Femur (tissue), 1 donor: ENCODE results near the gene SPATS2.
"Not testable (repeated sequence)": the region's sequence is repeated elsewhere in the genome, so short reads cannot be mapped to it uniquely, and the experiment has no call there.

Experiments
- DNase-seq: peaks from one replicate; pipeline ENCODE4 v3.0.0-alpha.2; 2017

The SPATS2 gene

DNA sequence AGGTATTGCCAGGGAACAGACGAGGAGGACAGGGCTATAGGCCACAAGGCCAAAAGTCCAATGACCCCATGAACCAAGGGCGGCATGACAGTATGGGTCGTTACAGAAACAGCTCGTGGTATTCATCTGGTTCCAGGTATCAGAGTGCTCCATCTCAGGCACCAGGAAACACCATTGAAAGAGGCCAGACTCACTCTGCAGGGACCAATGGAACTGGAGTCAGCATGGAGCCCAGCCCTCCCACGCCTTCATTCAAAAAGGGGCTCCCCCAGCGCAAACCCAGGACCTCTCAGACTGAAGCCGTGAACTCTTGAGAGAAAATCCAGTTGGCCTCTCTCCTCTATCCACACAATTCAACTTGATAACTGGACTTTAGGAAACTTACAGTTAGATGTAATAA, 158.7 kb downstream of the SPATS2 start:
- no peak for DNase-seq

DNA sequence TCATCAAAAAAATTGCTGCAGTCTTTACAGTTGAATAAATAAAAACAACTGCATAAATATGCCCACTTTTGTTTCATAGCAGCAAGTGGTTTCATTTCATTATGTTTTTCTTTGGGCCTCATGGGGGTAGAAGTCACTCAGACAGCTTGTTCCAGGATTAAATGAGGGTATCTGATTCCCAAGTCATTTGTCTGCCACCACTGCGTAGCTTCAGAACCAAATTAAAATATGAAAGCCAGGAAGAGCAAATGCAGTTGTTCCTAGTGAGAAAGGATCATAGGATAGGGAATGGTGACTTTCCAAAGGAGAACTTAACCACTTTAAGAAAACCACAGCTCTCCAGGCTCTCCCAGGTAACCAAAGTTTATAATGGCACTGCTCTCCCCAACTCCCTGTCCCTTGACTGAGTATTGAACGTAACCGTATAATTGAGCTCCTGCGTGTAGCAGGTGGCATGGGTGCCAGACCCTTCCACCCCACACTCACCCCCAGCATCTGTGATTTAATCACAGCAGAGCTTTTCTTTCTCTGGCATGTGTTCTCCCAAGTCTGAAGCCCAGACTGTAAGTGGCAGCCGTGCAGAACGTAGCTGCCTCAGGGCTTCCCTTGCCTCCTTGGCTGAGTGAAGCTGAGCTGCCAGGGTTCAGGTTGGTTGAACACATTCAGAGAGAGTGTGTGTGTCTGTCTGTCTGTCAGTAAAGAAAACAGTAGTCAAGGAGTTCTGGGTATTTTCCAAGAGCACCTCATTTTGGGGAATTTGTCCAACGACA, 160.3 kb downstream of the SPATS2 start:
- no peak for DNase-seq

DNA sequence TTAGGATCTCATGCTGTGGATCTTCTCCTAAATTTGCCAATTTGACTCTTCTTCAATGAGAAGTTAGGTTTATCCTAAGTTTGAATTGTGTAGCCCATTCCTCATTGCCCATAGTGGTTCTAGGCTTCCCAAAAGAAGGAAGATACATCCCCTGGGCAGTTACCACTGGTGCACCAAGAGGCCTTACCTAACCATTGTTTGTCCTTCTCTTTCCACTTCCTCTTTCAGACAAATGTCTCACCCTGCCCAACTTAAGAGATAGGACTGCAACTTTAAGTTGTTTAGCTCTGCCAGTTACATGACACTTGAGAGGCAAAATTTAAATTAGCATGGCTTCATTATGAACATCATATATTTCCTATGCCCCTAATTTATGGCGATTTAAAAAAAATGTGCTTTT, 162.2 kb downstream of the SPATS2 start:
- no peak for DNase-seq

DNA sequence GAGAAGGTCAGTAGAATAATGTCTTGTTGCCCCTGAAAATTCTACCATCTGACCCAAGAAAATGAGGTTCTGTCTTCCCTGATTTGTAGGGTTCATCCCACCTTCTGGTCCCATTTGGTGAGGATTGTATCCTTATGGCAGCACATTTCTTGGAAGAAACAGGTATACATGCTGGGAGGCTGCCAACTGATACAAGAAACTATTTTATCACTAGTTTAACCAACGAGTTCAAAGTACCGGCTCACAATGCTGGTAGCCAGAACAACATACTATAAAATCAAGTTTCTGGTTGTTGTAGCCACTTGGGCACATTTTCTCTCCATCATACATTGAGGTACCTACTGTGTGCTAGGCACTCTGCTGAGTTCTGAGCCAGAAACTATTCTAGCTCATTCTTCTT, 164.5 kb downstream of the SPATS2 start:
- DNase-seq: no peak

DNA sequence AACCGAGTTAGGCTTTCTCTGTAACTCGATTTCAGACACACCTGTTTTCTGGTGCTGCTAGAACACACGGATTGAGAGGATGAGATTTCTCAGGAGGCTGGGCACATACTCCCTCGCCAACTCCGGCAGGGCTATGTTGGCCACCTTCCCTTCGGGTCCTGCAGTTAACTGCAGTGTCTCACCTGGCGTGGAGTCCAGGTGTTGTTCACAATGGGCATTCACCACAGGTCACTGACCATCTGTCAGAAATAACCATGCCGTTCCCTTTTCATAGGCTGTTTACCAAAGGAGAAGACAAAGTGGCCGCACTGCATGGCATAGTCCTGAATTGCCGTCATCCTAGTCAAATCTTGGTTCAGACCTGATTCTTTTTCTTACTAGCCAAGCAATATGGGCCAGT, 166.1 kb downstream of the SPATS2 start:
- no peak for DNase-seq

DNA sequence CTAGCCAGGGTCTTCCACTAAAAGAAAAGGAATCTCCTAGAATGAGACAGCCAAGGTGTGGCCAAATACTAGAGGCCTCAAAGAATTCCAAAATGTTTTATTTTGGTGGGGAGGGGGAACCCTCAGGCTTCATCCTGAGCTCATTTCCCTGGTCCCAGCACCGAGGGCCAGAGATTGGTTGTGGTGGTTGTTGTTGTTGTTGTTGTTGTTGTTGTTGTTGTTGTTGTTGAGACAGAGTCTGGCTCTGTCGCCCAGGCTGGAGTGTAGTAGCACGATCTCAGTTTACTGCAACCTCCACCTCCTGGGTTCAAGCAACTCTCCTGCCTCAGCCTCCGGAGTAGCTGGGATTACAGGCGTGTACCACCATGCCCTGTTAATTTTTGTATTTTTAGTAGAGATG, 166.9 kb downstream of the SPATS2 start:
- DNase-seq: not testable (repeated sequence)

DNA sequence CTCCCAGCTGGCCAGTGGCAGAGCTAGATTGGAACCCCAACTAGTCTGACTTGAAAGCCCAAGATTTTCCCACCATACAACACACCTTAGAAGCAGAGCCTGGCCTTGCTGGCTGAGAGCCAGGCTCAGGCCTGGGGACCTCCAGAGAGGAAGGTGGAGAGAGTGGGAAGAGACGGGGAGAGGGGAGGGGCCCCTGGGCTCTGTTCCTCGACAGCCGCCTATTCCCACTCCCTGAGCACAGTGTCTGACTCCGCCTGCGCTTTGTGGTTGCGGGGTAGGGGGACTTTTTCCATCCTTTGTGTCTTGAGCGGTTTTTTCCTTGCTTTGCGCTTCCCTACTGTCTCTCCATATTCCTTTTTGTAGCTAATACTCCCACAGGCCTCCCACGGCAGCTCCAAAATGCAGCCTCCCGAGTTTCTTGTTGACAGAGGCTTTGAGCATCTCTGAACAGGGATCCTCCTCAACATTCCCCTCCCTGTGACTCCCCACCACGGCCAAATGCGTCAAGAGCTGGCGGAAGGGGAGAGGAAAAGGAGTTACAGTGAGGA, 167.5 kb downstream of the SPATS2 start:
- DNase-seq: peak; percentile 21

DNA sequence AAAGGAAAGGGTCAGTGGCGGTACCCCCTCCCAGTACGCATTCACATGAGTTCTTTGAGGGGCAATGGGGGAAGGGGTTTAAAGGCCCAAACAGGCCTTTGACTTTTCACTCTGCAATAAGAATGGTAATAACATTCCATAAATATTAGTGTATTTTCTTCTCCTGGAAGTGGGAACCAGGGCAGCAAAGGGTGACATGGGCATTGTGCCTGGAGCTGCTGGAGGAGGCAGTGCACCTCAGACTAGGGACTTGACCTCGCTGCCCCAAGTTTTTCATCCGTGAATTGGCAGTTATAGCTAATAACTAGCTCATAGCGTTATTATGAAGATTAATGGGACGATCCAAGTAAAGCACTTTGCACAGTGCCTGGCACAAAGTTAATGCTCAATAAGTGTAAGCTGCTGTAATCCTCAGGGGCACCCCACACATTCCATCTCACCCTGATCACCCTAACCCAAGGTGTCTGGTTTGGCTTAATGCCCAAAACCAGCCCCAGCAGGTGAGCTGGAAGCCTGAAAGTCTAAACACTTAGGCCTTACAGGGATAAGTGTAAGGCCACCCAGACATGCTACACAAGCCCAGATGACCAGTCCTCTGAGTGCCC, 168.8 kb downstream of the SPATS2 start:
- no peak for DNase-seq

DNA sequence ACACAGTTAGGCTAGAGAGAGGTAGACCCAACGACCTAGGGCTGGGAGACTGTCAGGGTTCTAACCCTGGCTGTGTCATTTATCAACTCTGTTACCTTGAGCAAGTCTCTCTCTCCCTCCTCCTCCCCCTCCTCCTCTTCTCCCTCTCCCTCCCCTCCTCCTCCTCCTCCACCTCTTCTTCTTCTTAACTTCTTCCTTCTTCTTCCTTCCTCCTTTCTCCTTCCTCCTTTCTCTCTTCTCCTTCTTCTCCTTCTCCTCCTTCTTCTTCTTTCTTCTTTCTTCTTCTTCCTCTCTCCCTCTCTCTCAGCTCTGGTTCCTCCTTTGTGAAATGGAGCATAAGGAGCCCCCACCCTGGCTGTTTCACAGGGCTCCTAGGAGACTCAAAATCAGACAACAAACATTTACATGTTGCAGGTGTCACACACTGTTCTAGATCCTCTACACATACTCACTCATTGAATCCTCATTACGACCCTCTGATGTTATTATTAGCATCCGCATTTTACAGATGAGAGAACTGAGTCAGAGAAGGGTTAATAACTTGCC, 169.3 kb downstream of the SPATS2 start:
- DNase-seq: no peak

DNA sequence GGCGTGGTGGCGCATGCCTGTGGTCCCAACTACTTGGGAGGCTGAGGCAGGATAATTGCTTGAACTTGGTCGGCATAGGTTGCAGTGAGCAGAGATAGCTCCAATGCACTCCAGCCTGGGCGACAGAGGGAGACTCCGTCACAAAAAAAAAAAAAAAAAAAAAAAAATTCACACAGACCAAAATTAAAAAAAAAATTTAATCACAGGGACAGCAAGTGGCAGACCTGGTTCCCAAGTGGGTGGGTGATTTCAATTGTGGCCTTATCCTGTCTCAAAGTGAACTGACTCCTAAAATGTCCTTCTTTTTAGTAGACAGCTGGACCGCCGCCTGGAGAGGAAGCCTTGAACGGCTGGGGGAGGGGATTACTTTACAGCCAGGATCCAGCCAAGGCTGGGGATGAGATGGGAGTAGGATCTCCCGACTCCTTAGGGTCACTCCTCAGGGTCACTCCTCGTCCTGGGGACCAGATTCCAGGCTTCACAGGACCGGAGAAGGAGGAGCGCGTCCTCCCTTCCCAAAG, 170.0 kb downstream of the SPATS2 start:
- no peak for DNase-seq

DNA sequence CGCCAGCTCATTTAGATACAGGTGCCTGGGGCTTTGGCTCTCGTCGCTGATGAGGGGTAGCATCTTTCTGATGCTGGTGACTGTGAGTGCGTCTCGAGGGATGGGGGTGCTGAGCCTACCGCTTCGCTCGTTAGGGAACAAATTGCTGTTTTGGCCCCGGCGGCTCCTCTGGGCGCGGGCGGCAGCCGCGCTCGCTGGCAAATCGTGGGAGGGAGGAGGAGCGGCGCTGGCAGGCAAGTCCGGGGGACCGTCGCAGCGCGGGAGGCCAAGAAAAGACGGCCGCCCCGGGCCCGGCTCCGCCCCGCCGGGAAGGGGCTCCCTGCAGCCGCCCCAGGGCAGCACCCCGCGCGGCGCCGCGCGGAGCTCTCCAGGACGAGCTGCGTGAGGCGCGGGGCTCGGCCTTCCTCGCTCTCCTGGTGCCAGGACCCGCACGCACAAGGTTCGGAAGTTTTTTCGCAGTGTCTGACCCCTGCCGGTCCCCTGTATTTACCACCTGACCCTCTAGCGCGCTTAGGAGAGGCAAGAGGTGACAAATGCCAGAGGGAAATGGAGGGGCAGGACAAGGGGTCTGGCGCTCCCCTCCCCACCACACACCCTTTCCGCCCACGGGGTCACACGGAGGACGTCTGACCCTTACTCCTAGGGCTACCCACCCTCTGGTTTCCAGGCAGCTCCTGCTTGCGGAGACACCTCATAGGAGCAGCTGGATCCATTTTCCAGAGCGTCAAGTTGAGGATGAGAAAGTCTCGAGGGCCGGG, 170.7 kb downstream of the SPATS2 start:
- no peak for DNase-seq

DNA sequence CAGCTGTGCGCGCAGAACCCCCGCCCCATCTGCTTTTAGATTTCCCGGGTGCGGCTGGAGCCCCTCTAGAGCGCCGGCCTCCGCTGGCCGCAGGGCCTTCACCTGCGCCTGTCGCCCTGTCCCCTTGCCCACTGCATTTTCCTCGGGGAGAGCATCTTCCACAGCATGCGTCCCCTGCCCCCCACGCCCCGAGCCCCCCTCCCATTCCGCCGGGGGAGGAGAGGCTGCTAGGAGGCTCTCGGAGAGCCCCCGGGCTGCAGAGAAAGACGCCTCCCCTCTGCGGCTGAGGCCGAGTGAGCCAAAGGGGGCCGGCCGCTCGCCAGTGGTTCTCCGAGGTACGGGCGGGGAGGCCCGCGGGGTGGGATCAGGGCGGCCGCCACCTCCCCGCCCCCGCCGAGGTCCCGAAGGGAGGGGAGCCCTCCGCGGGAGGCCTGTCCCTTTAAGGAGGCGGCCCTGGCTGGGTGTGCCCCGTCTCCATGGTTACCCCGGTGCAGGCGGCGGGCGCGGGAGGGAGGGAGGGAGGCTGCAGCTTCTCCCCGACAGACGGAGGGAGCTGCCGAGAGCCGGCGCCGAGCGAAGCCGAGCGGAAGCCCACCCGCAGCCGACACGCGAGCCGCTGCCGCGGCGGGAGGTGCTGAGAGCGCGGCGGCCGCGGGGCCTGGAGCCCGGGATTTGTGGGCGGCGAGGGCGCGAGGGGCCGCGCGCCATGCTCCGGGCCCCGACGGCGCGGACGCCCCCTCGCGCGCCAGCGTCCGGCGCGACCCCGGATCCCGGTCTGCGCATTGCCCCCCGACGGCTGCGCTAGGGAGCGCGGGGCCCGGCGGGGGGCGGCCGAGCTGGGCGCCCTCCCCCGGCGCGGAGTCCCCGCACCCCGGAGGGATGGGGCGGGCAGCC, 171.5 kb downstream of the SPATS2 start, which contains the start of gene KCNH3:
TSS of gene KCNH3 (plus strand) at position 521 of the 894 bp plus-strand sequence. CDS start 387 bp downstream, outside the sequence.
- DNase-seq: peak; percentile 87

DNA sequence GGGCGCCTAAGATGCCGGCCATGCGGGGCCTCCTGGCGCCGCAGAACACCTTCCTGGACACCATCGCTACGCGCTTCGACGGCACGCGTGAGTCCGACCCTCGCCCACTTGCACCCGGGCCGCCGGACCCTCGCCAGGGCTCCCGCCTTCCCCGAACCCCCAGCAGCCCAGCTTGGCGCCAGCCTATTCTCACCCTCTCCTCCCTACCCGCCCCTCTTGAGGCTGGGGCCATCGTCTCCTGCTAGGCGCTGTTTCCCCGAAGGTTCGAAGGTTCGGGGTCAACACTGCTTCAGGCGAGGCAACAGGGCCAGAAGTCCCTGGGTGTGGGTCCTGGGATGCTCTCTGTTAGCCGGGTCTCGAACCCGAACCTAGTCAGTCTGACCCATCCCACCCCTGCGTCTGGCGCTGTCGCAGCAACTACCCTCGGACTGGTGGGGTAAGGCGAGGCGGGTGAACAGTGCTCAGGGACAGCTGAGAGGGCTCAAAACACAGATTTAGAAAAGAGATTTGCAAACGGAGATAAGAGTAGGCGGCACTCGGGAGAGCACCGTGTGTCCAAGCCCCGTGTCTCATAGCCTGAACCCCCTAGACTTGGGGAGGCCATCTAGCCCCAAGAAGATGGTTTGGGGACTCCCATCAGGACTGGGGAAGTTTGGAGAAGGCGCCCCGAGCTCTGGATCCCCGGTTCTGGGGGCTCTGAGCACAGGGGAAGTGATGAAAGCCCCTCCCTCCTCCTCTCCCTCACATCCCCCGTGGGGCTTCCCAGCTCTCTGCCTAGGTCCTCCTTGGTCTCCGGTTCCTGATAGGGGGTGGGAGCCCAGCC, 172.4 kb downstream of the SPATS2 start:
- no peak for DNase-seq

DNA sequence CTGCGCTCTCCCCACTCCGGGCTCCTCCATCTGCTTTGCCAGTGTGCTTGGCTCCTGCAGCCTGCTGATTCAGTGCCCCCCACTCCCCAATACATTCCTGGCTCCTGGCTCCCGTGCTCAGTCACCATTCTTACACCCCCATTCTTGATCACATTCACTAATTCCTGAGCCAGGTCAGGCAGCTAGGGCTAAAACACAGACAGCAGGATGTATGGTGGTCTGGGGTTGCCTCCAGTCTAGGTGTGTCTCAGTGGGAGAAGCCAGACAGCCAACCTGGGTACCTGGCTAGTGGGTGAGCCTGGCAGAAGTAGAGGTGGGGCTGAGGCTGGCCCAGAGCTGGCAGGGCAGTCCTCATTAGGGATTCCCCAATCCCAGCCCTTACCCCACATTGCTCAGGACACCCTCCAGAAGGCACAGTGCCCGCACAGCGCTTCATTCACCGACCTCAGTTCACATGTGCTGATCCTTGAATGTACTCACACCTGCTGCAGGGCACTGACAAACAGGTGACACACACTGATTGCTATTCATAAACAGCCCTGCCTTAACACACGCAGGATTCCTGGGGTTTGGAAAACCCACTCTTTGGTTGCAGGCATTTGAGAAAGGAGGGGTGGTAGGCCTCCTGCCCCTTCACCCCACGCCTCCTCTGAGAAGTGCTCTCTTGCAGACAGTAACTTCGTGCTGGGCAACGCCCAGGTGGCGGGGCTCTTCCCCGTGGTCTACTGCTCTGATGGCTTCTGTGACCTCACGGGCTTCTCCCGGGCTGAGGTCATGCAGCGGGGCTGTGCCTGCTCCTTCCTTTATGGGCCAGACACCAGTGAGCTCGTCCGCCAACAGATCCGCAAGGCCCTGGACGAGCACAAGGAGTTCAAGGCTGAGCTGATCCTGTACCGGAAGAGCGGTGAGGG, 173.2 kb downstream of the SPATS2 start:
- no peak for DNase-seq

DNA sequence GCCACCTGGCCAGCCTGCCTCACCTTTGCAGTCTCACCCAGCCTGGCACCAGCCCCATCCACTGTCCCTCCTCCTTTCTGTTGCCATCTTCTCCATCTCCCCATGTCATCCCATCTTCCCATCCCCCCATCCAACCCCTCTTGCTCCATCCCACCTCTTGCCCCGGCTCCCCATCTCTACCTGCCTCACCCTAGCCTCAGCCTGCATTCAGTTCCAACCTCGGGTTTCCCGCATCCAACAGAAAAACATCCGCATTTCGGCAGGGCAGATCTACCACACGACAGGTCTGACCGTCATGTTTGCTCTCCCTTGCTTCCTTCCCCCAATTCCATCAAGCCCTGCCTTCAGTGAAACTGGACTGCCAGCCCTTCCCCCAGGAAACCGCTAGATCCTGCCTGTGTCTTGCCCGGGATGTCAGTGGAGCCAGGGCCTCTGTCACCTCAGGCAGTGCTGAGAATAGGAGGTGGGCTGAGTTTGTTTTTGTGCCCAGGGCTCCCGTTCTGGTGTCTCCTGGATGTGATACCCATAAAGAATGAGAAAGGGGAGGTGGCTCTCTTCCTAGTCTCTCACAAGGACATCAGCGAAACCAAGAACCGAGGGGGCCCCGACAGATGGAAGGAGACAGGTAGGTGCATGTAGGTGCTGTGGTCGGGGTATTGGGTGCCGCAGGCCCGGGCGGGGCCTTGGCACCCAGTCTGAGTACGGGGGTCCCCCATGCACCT, 174.0 kb downstream of the SPATS2 start:
- no peak for DNase-seq

DNA sequence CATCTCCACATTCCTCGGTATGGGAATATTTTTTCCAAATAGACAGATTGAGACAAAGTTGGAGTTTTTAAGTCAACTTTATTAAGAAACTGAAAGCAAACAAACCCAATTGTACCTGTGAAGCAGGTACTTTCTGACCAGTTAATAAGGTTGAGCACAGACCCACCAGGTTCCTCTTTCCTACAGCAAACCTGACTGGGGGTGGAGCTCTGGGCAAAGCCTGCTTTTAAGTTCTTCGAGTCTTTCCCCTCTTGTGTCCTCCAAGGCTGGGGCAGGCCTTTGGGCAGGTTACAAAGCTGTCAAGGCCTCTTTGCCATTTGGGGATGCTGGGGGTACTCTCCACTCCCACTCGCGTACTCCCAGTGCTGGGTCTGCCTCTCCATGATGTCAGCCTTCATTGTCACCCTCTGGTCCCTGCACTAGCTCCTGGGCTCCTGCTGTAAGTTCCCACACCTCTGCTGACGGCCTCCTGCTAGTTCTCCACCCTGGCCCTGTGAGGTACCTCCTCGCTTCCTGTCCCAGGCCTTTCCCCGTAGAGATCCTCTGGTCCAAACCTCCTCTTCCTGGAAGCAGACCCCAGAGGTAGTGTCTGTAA, 174.7 kb downstream of the SPATS2 start:
- no peak for DNase-seq

DNA sequence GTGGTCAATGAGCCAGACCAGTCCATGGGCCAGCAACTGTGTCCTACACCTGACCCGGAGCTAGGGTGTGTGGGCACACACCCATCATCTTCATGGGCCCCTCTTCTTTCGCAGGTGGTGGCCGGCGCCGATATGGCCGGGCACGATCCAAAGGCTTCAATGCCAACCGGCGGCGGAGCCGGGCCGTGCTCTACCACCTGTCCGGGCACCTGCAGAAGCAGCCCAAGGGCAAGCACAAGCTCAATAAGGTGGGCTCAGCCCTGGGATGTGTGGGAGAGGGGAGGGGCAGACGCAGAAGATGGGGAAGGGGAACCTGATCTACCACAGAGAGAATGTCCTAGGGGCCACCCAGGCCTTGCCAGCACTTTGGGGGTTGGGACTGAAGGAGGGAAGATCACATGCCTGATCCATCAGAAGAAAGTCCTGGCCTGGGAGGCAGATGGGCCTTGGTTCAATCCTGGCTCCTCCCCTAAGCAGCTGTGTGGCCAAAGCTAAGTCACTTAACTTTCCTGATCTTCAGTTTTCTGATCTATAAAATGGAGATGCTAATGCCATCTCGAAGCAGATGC, 175.4 kb downstream of the SPATS2 start:
- no peak for DNase-seq

DNA sequence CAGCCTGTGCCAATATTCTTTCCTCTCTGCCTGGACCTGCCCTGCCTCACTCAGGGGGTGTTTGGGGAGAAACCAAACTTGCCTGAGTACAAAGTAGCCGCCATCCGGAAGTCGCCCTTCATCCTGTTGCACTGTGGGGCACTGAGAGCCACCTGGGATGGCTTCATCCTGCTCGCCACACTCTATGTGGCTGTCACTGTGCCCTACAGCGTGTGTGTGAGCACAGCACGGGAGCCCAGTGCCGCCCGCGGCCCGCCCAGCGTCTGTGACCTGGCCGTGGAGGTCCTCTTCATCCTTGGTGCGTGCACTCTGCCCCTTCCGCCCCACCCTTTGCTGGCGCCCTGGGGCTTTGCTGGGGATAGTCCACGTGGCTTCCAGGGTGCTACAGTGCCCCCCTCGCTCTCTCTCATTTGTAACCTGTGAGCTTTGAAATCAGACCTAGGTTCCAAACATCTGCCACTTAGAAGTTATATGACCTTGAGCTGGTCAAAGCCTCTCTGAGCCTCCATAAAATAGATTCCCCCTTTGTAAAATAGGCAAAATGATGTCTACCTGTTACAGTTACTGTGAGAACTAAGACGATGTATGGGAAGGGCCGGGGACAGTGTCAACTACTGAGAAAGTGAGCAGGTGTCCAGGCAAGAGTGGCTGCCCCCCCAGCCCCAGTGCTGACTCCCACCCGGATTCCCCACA, 176.1 kb downstream of the SPATS2 start:
- no peak for DNase-seq
